GM12891 (cell line): ENCODE data around the gene TMCC1.

Experiments used
- PAX5 ChIP-seq: IDR thresholded peaks from 2 replicates; pipeline ENCODE4 v1.6.1; 2011; ENCODE audit warnings: low read length, moderate library complexity, mild to moderate bottlenecking; ENCODE audit not compliant: insufficient read depth, severe bottlenecking
- POLR2A ChIP-seq: IDR thresholded peaks from 2 replicates; pipeline ENCODE4 v1.6.1; 2011; ENCODE audit warnings: low read depth, low read length, control low read depth
- POLR2AphosphoS5 ChIP-seq: IDR thresholded peaks from 2 replicates; pipeline ENCODE4 v1.6.1; 2011; ENCODE audit warnings: low read depth, low read length, control low read depth
- POU2F2 ChIP-seq: IDR thresholded peaks from 2 replicates; pipeline ENCODE4 v1.6.1; 2011; ENCODE audit warnings: low read depth, mild to moderate bottlenecking, control low read depth, low read length, moderate library complexity
- TAF1 ChIP-seq: IDR thresholded peaks from 2 replicates; pipeline ENCODE4 v1.6.1; 2011; ENCODE audit warnings: low read depth, low read length, control low read depth

- TF ChIP-seq POLR2A = no peak
- no peak for TF ChIP-seq TAF1
- TF ChIP-seq POLR2AphosphoS5 = no peak
- TF ChIP-seq POU2F2 = no peak
- no peak for TF ChIP-seq PAX5
Measured at GRCh38 chr3:129603991-129604749, 289.3 kb downstream of the TMCC1 start.
